ENCODE measurements around the gene REV3L. TPM values are rescaled to one million over a fixed set of nuclear protein-coding genes. Genes with fewer than 3 reads are reported as not detected.

Gene REV3L
- total RNA-seq, 4 donors from 2014 or later = 38.9 to 50.4 (median 45.3) TPM

DNA sequence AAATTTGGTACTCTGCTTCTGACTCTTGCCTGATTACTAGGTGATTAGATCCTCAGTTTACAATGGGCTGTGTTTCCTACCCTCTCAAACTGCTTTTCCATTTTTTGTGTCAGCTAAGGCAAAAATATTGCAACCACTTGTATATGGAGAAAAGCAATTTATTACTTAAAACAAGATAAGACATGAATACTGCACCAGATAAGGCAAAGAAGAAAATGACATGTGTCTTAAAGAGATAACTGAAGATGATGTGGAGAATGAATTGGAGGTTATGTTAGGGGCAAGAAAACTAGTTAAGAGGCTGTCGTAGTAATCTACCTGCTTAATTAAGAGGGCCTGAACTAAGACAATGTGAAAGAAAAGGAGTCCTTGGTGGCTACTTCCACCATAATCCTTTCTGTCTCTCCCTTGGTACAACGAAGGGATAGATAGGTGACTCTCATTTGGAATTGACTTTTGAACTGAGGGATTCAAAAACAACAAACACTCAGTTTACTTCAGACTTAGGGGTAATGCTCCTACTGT lies 16.3 kb upstream of the REV3L start:
- no peaks in the 10 kb centered on the region for H3K36me3 ChIP-seq
- TF ChIP-seq EP300 (IDR thresholded peaks at IDR 0.05) (no peak), POLR2A (IDR thresholded peaks at IDR 0.05; ENCODE audit: low read depth) (no peak)
- TF ChIP-seq, protein P1, sequence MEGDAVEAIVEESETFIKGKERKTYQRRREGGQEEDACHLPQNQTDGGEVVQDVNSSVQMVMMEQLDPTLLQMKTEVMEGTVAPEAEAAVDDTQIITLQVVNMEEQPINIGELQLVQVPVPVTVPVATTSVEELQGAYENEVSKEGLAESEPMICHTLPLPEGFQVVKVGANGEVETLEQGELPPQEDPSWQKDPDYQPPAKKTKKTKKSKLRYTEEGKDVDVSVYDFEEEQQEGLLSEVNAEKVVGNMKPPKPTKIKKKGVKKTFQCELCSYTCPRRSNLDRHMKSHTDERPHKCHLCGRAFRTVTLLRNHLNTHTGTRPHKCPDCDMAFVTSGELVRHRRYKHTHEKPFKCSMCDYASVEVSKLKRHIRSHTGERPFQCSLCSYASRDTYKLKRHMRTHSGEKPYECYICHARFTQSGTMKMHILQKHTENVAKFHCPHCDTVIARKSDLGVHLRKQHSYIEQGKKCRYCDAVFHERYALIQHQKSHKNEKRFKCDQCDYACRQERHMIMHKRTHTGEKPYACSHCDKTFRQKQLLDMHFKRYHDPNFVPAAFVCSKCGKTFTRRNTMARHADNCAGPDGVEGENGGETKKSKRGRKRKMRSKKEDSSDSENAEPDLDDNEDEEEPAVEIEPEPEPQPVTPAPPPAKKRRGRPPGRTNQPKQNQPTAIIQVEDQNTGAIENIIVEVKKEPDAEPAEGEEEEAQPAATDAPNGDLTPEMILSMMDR (IDR thresholded peaks at IDR 0.05) = no peak
- no peak overlapping the region for H3K4me3 ChIP-seq
- no peak overlapping the region for H3K27ac ChIP-seq (replicated peaks in 1 of 4)
- H3K9me3 ChIP-seq = no peaks in the 10 kb centered on the region
- 94% methylated on average over 2 of the region's 2 CpGs for WGBS
- intact Hi-C loops (cut with DNase I) = no loop called here
- H3K27me3 ChIP-seq = no peaks in the 10 kb centered on the region
- DNase-seq (ENCODE audit: extremely low spot score) = no peak
- H3K4me1 ChIP-seq = peaks cover 0 to 32% (median 21%) of the 10 kb centered on the region in 4 donors

DNA sequence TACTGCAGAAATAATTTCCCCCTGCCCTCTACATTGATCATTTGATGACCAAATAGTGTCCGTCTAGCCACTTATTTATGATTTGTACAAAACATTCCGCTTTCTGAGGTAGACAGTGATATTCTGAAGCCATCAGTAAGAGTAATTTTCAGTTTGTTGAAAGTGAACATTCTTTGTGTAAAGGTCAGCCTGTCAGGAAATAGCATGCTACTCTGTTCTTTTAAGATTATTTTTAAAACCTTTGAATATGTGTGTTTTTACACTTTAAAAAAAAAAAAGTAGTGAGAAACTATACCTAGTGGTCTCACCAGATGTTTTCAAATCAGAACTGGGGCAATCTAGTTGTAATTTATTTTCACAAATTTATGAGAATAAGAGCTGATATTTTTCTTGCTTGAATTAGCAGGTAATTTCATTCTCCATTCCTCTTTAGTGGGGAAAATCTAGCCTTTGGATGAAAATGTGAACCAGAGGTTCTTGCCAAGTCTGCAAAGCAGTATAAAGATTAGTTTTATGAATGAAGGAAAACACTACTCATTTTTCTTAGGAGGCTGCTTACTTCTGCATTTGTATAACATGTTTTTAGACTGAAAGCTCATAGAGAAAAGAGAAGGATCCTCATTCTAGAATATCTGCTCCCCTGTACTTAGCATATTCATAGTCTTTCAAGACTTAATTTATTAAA lies 12.1 kb upstream of the REV3L start:
- no peak for DNase-seq (ENCODE audit: extremely low spot score)
- peaks cover 0 to 17% (median 13%) of the 10 kb centered on the region in 4 donors for H3K4me1 ChIP-seq
- WGBS = 80% methylated on average over 2 of the region's 2 CpGs
- intact Hi-C loops (cut with DNase I) = no loop called here
- no peaks in the 10 kb centered on the region for H3K36me3 ChIP-seq
- H3K9me3 ChIP-seq = no peaks in the 10 kb centered on the region
- H3K27ac ChIP-seq (replicated peaks in 1 of 4) = no peak overlapping the region
- TF ChIP-seq POLR2AphosphoS5 (IDR thresholded peaks at IDR 0.05) (no peak), POLR2A (IDR thresholded peaks at IDR 0.05; ENCODE audit: low read depth) (no peak), EP300 (IDR thresholded peaks at IDR 0.05) (no peak)
- TF ChIP-seq, protein P1 (IDR thresholded peaks at IDR 0.05) = no peak
- no peak overlapping the region for H3K4me3 ChIP-seq
- no peaks in the 10 kb centered on the region for H3K27me3 ChIP-seq

DNA sequence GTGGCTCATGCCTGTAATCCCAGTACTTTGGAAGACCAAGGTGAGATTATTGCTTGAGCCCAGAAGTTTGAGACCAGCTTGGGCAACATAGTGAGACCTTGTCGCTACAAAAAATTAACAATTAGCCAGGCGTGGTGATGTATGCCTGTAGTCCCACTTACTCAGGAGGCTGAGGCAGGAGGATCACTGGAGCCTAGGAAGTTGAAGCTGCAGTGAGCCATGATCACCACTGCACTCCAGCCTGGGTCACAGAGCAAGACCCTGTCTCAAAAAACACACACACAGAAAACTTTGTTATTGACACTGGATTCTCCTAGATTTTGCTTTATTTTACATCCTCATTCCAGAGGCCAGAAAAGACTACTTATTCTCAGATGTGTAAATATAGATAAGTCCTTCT lies 9.5 kb upstream of the REV3L start:
- no peak for DNase-seq (ENCODE audit: extremely low spot score)
- intact Hi-C loops (cut with DNase I) = no loop called here
- 100% methylated on average over 1 of the region's 2 CpGs for WGBS
- TF ChIP-seq POLR2A (IDR thresholded peaks at IDR 0.05; ENCODE audit: low read depth) (no peak), EP300 (IDR thresholded peaks at IDR 0.05) (no peak), POLR2AphosphoS5 (IDR thresholded peaks at IDR 0.05) (no peak)
- TF ChIP-seq, protein P1 (IDR thresholded peaks at IDR 0.05) = no peak
- H3K36me3 ChIP-seq = peaks cover 0 to 4% (median 0%) of the 10 kb centered on the region in 4 donors
- H3K4me3 ChIP-seq = no peak overlapping the region
- H3K4me1 ChIP-seq = peaks cover 0 to 23% (median 13%) of the 10 kb centered on the region in 4 donors
- no peaks in the 10 kb centered on the region for H3K27me3 ChIP-seq
- H3K9me3 ChIP-seq = no peaks in the 10 kb centered on the region
- H3K27ac ChIP-seq (replicated peaks in 1 of 4) = no peak overlapping the region

DNA sequence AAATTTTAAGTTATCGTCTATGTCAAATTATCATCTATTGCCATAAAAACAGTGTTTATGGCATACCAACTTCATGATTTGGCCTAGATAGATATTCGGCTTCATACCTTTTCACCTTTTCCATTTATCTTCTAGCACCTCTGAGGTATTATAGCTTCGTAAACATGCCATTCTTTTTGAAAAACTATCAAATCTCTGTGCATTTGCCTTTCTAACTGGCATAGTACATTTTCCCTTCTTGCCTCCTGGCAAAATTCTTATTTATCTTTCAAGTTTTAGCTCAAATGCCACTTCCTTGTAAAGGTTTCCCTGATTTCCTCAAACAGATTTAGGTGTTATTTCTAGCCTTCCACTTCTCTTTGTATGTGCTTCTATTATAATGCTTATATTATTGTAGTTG lies 7.0 kb upstream of the REV3L start:
- 76% methylated on average over 3 of the region's 3 CpGs for WGBS
- Histone ChIP-seq H3K9me3 (no peaks in the 10 kb centered on the region), H3K4me1 (peaks cover under 1 to 34% (median 21%) of the 10 kb centered on the region in 4 donors), H3K36me3 (peaks cover 0 to 4% (median 0%) of the 10 kb centered on the region in 4 donors), H3K27ac (replicated peaks in 1 of 4) (no peak overlapping the region), H3K4me3 (no peak overlapping the region), H3K27me3 (no peaks in the 10 kb centered on the region)
- intact Hi-C loops (cut with DNase I) = no loop called here
- TF ChIP-seq POLR2AphosphoS5 (IDR thresholded peaks at IDR 0.05) (no peak), POLR2A (IDR thresholded peaks at IDR 0.05; ENCODE audit: low read depth) (no peak), EP300 (IDR thresholded peaks at IDR 0.05) (no peak)
- TF ChIP-seq, protein P1 (IDR thresholded peaks at IDR 0.05) = no peak
- no peak for DNase-seq (ENCODE audit: extremely low spot score)

All from esophagus muscularis mucosa (tissue), 4 donors.